ENCODE results near the gene TXNDC11. TPM values are rescaled to one million over a fixed set of nuclear protein-coding genes. Genes with fewer than 3 reads are reported as not detected.

TXNDC11 gene
- polyA plus RNA-seq, 1 experiment, result 45.1 TPM

DNA sequence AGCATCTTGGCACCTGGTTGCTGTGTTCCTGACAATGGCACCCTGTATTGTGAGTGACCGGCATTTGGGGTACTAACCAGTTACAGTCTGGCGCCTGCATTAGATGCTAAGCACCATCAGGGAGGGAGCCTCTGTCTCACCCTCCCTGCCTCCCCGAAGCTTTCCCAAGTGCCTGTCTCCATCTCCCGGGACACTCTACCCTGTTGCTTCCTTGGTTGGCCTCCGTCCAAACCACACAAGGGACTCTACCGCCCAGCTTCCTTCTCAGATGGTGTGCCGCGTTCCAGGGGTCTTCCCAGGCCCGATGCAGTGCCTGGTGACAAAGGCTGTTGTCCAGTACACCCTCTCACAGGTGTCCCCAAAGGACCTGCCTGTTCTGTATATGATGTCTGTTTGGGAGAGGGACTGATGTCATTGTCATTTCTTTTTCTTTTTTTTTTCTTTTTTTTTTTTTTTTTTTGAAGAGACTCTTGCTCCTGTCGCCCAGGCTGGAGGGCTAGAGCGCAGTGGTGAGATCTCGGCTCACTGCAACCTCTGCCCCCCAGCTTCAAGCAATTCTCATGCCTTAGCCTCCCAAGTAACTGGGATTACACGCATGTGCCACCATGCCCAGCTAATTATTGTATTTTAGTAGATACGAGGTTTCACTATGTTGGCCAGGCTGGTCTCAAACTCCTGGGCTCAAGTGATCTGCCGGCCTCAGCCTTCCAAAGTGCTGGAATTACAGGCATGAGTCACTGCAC, 67.7 kb downstream of the TXNDC11 start:
- DNase-seq (ENCODE audit: low read depth), result no peak
- Histone ChIP-seq H3K27me3 (ENCODE audit: control insufficient read depth, insufficient read depth, low read length) (no peaks in the 10 kb centered on the region), H3K36me3 (ENCODE audit: control insufficient read depth, insufficient read depth, low read length) (peaks cover 14% of the 10 kb centered on the region), H3K4me3 (ENCODE audit: low read depth, low read length) (no peak overlapping the region)
- TF ChIP-seq, protein P1, sequence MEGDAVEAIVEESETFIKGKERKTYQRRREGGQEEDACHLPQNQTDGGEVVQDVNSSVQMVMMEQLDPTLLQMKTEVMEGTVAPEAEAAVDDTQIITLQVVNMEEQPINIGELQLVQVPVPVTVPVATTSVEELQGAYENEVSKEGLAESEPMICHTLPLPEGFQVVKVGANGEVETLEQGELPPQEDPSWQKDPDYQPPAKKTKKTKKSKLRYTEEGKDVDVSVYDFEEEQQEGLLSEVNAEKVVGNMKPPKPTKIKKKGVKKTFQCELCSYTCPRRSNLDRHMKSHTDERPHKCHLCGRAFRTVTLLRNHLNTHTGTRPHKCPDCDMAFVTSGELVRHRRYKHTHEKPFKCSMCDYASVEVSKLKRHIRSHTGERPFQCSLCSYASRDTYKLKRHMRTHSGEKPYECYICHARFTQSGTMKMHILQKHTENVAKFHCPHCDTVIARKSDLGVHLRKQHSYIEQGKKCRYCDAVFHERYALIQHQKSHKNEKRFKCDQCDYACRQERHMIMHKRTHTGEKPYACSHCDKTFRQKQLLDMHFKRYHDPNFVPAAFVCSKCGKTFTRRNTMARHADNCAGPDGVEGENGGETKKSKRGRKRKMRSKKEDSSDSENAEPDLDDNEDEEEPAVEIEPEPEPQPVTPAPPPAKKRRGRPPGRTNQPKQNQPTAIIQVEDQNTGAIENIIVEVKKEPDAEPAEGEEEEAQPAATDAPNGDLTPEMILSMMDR (IDR thresholded peaks at IDR 0.05; ENCODE audit: insufficient read depth, low read depth, low read length), result no peak
- CTCF ChIA-PET, result interaction anchor here (0.7 kb wide), 1 partner anchor 44 kb away, joined by 3 read pairs; no protein-coding TSS in a partner anchor
- POLR2A ChIA-PET, result no interaction called here

DNA sequence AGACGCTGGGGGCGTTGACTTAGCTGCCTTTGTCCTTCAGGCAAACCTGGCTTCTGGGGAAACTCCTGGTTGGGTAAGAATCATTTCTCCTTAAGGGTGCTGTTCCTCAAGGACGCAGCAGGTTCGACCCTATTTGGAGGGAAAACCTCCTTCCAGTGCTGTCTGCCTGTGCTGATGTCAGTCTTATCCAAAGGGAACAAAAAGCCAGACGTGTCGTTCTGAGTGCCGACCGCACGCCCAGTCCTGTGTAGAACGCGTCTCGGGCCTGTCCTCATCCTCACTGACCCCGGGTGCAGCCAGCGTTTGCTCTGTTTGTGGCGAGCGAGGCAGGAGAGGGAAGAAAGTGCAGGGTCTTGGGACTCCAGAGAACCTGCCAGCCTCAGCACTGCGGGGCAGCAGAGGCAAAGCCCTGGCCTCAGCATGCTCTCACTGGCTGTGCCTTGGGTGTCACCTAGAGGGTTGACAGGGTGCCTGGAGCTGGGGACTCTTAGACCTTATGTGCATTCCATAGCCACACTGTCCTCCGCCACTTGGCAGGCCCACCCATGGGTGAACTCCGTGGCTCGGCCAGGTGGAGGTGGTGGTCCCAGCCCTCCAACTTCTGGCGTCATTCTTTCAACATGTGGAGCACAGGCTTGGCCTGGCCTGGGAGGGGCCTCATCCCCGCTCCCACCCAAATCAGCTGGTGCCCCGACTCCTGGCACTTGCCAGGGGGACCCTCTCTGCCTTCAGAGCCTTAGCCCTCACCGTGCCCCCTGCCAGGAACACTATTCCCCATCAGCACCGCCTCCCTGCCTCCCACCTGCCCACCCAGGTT, 68.4 kb downstream of the TXNDC11 start:
- peaks cover 9% of the 10 kb centered on the region for H3K36me3 ChIP-seq (ENCODE audit: control insufficient read depth, insufficient read depth, low read length)
- TF ChIP-seq, protein P1 (IDR thresholded peaks at IDR 0.05; ENCODE audit: insufficient read depth, low read depth, low read length), result no peak
- no peaks in the 10 kb centered on the region for H3K27me3 ChIP-seq (ENCODE audit: control insufficient read depth, insufficient read depth, low read length)
- no peak for DNase-seq (ENCODE audit: low read depth)
- CTCF ChIA-PET, result interaction anchor here (0.7 kb wide), 1 partner anchor 266 kb away, joined by 4 read pairs; no protein-coding TSS in a partner anchor
- H3K4me3 ChIP-seq (ENCODE audit: low read depth, low read length), result no peak overlapping the region
- POLR2A ChIA-PET, result no interaction called here

DNA sequence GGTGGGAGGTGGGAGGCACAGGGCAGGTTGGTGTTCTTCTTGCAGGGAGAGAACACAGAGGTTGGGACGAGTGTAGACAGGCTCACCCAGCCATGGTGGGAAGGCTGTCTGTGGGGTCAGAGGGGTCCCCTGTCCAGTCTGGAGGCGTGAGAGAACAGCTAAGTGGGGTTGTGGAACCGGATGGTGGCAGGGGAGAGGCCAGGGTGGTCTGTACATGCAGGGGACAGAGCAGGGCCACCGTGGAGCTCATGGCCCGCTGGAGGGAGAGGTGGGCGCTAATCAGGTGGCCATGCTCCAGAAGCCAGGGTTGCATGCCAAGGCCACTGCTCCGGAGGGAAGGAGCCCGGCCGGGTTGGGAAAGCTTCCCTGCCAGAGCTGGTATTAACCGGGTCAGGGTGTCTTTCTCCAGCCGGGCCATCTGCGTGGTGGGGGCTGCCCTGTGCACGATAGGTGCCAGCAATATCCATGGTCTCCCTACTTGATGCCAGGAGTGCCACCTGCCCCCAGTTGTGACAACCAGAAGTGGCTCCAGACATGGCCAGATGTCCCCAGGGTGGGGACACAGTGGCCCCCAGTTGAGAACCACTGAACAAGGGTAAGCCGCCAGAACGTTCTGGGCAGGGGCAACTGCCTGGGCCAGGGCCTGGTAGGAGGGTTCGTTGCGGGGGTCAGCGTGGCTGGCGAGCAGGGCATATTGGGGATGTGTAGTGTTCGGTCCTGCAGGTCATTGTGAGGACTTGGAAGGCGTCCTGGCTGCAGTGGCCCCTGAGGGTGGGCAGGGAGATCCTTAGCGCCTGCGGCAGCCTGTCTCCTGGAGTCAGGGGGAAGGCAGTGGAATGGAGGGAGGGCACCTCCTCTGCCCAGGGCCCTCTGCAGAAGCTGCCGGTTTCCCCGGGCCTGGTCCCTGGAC, 69.3 kb downstream of the TXNDC11 start:
- DNase-seq (ENCODE audit: low read depth), result no peak
- Histone ChIP-seq H3K27me3 (ENCODE audit: control insufficient read depth, insufficient read depth, low read length) (no peaks in the 10 kb centered on the region), H3K4me3 (ENCODE audit: low read depth, low read length) (no peak overlapping the region), H3K36me3 (ENCODE audit: control insufficient read depth, insufficient read depth, low read length) (peaks cover 8% of the 10 kb centered on the region)
- POLR2A ChIA-PET, result no interaction called here
- CTCF ChIA-PET, result interaction anchor here (0.7 kb wide), 1 partner anchor 265 kb away, joined by 4 read pairs; no protein-coding TSS in a partner anchor
- TF ChIP-seq, protein P1 (IDR thresholded peaks at IDR 0.05; ENCODE audit: insufficient read depth, low read depth, low read length), result no peak

DNA sequence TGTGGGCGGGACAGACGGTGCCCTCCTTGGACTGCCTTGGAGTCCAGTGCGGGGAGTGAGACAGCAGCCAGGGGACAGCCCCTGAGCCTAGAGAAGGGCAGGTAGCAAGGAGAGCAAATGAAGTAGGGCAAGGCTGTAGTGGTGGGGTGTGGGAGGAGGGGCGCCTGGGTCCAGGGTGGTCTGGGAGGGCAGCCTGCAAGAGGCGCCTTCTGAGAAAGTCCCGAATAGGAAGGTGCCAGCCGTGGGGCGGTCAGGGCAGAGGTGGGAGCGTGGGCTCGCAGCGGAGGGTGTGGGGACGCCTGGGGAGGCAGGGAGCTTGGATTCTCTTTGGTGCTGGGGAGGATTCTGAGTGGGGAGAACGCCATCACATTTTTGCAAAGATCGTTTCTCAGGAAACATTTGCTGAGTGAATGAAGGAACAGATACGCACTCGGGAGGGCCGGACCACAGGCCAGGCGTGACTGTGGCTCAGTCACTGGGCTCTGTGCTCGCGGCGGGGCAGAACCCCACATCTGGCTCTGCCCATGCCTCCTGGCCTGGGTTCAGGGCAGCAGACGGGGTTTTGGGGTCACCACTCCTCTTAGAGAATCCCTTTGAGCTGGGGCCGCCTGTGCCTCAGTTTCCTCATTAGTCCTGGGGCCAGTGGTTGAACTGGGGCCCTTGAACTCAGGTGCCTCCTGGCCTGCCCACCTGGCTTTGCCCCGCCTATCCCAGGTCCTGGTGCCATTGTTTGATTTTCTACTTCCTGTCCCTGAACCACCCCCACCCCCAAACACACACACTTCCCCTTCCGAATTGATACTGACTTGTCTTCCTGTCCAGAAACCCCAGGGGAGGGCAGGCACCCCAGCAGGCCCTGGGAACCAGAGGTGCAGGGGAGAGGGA, 70.2 kb downstream of the TXNDC11 start:
- H3K27me3 ChIP-seq (ENCODE audit: control insufficient read depth, insufficient read depth, low read length), result no peaks in the 10 kb centered on the region
- TF ChIP-seq, protein P1 (IDR thresholded peaks at IDR 0.05; ENCODE audit: insufficient read depth, low read depth, low read length), result no peak
- ChIA-PET CTCF (no interaction called here), POLR2A (no interaction called here)
- no peak for DNase-seq (ENCODE audit: low read depth)
- H3K36me3 ChIP-seq (ENCODE audit: control insufficient read depth, insufficient read depth, low read length), result peaks cover 4% of the 10 kb centered on the region
- no peak overlapping the region for H3K4me3 ChIP-seq (ENCODE audit: low read depth, low read length)

Measured in BJ (cell line).